HepG2 (cell line): ENCODE measurements around the gene ELL. TPM values are rescaled to one million over a fixed set of nuclear protein-coding genes. Genes with fewer than 3 reads are reported as not detected.
A peak's percentile ranks its signal among the peaks of the same experiment; 100 is the strongest.

Experiments used
- ASH2L ChIP-seq: fragments of 300-600, 200-600 bp; sonication (generic); IDR thresholded peaks from 2 replicates; pipeline ENCODE4 v1.7.0; 2017; ENCODE audit warnings: low read depth, mild to moderate bottlenecking, moderate library complexity, mixed read lengths, low read length; ENCODE audit not compliant: insufficient read length
- CEBPZ ChIP-seq: IDR thresholded peaks from 2 replicates; pipeline ENCODE4 v1.6.1; 2012; ENCODE audit warnings: low read length, improper control_type of control experiment
- CHD4 ChIP-seq: fragments of 200-600 bp; sonication (generic); IDR thresholded peaks from 2 replicates; pipeline ENCODE4 v1.7.0; 2017; ENCODE audit warnings: mild to moderate bottlenecking, low read length, borderline replicate concordance
- CREBL2 ChIP-seq: sonication (generic); formaldehyde crosslinking; IDR thresholded peaks from 2 replicates; pipeline ENCODE4 v1.8.1; 2023; ENCODE audit warnings: missing genetic modification reagents, mild to moderate bottlenecking, borderline replicate concordance
- HDAC1 ChIP-seq: sonication (generic); formaldehyde crosslinking; IDR thresholded peaks from 2 replicates; pipeline ENCODE4 v1.5.1; 2020; ENCODE audit warnings: mild to moderate bottlenecking, missing genetic modification reagents
- IKZF5 ChIP-seq: IDR thresholded peaks from 2 replicates; pipeline ENCODE4 v1.6.1; 2018; ENCODE audit warnings: missing genetic modification reagents, mild to moderate bottlenecking, missing compliant biosample characterization
- MLX ChIP-seq: IDR thresholded peaks from 2 replicates; pipeline ENCODE4 v1.6.1; 2016
- MTA3 ChIP-seq: sonication (generic); formaldehyde crosslinking; IDR thresholded peaks from 2 replicates; pipeline ENCODE4 v1.4.0; 2020; ENCODE audit warnings: missing genetic modification reagents
- NFE2L2 ChIP-seq: fragments of 150-350 bp; IDR thresholded peaks from 2 replicates; pipeline ENCODE4 v1.6.1; 2014; ENCODE audit warnings: low read length
- POLR2A ChIP-seq, 2 experiments: IDR thresholded peaks; 2 replicates each; pipeline ENCODE4 v1.6.1; 2011; ENCODE audit warnings: low read depth in 2 of 2, low read length in 2 of 2, mild to moderate bottlenecking in 1 of 2, moderate library complexity in 1 of 2; ENCODE audit not compliant: insufficient read depth in 1 of 2
- SRSF1 ChIP-seq: fragments of 200-400 bp; formaldehyde crosslinking; optimal IDR thresholded peaks from 2 replicates; pipeline ENCODE3; 2017; ENCODE audit warnings: mild to moderate bottlenecking, low read depth, low read length, moderate library complexity
- TARDBP ChIP-seq: sonication (generic); formaldehyde crosslinking; IDR thresholded peaks from 2 replicates; pipeline ENCODE4 v1.8.0; 2022; ENCODE audit warnings: mild to moderate bottlenecking, missing genetic modification reagents
- TP53 ChIP-seq: sonication (generic); formaldehyde crosslinking; conservative IDR thresholded peaks from 2 replicates; pipeline ENCODE4 v1.4.0; 2020; ENCODE audit warnings: missing genetic modification reagents
- ZNF20 ChIP-seq: sonication (generic); formaldehyde crosslinking; IDR thresholded peaks from 2 replicates; pipeline ENCODE4 v1.4.0; 2020; ENCODE audit warnings: mild to moderate bottlenecking, moderate library complexity, missing genetic modification reagents
- polyA plus RNA-seq, 8 experiments: library from polyadenylated mRNA; depleted of rRNA in 3 of 8; stranded (reverse) in 7 of 8; unstranded in 1 of 8; fragments of >200 nt; fragmentation: Illumina TruSeq in 4 of 8; extraction: Trizol in 4 of 8; gene quantifications; 2 replicates each; pipeline versions ENCODE4 v1.2.1 to v1.2.3, GENCODE V29; 2011 to 2016; ENCODE audit warnings: low read depth in 4 of 8, missing spikeins in 1 of 8, mixed read lengths in 1 of 8; ENCODE audit not compliant: insufficient read depth in 1 of 8
- total RNA-seq, 5 experiments: library from RNA; depleted of rRNA; stranded (reverse); fragments of >200 nt; fragmentation: Illumina TruSeq; extraction: Trizol; gene quantifications; 2 replicates each; pipeline ENCODE4 v1.2.3, GENCODE V29; 2016; ENCODE audit warnings: low read depth in 1 of 5

Gene ELL
- total and polyA plus RNA-seq, 2 of the 13 experiments (the other 11 are each of a cell fraction or from before 2014, with no cell fraction given) = 3.7 to 5.4 TPM

- TF ChIP-seq TP53 (CRISPR knock-in tag) (no peak), CEBPZ (no peak), POLR2A (IDR thresholded peaks at IDR 0.05; ENCODE audit: insufficient read depth in 1 of 2, low read depth in 2 of 2, low read length in 2 of 2) (0 out of 4 replicates have a peak, but pooled peaks of 1 of the 2 experiments have one; percentile 1), IKZF5 (no peak), MLX (CRISPR knock-in tag) (no peak), ZNF20 (no peak), HDAC1 (CRISPR knock-in tag) (peak; percentile 7; the same call in 1 of the 2 replicates), CHD4 (0 out of 2 replicates have a peak, but pooled peaks have one; percentile 54), TARDBP (CRISPR knock-in tag) (no peak; the same call in 1 of the 2 replicates), MTA3 (CRISPR knock-in tag) (no peak), ASH2L (no peak), NFE2L2 (no peak), CREBL2 (CRISPR knock-in tag) (no peak), SRSF1 (no peak)
Observed at GRCh38 chr19:18441804-18442788, 79.8 kb downstream of the ELL start (continued).
